ENCODE data around the gene FLACC1. TPM values are rescaled to one million over a fixed set of nuclear protein-coding genes. Genes with fewer than 3 reads are reported as not detected.

The FLACC1 gene
- total RNA-seq, 1 donor from 2014 or later: 0.69 TPM

GRCh38 chr2:201264472-201265173 lies 92.5 kb downstream of the FLACC1 start:
- TF ChIP-seq CTCF (IDR thresholded peaks at IDR 0.05; ENCODE audit: unreplicated experiment): no peak
- H3K9me3 Mint-ChIP-seq (ENCODE audit: low read depth): no peaks in the 10 kb centered on the region
- no peaks in the 10 kb centered on the region for H3K27me3 Mint-ChIP-seq
- no peaks in the 10 kb centered on the region for H3K4me1 Mint-ChIP-seq (ENCODE audit: low read depth)
- no peak overlapping the region for H3K27ac Mint-ChIP-seq
- H3K4me3 Mint-ChIP-seq (ENCODE audit: low read depth): no peak overlapping the region
- no peaks in the 10 kb centered on the region for H3K36me3 Mint-ChIP-seq (ENCODE audit: insufficient read depth)
- no peak for DNase-seq (ENCODE audit: low spot score, unreplicated experiment)

GRCh38 chr2:201263779-201264178 lies 93.4 kb downstream of the FLACC1 start:
- TF ChIP-seq CTCF (IDR thresholded peaks at IDR 0.05; ENCODE audit: unreplicated experiment): no peak
- H3K27ac Mint-ChIP-seq: no peak overlapping the region
- no peaks in the 10 kb centered on the region for H3K27me3 Mint-ChIP-seq

GRCh38 chr2:201262718-201263117 lies 94.4 kb downstream of the FLACC1 start:
- Mint-ChIP-seq H3K27me3 (no peaks in the 10 kb centered on the region), H3K4me3 (ENCODE audit: low read depth) (no peak overlapping the region)

More at GRCh38 chr2:201263779-201264178, 93.4 kb downstream of the FLACC1 start:
- H3K4me1 Mint-ChIP-seq (ENCODE audit: low read depth): peaks cover under 1% of the 10 kb centered on the region
- no peaks in the 10 kb centered on the region for H3K9me3 Mint-ChIP-seq (ENCODE audit: low read depth)
- no peak overlapping the region for H3K4me3 Mint-ChIP-seq (ENCODE audit: low read depth)
- DNase-seq (ENCODE audit: low spot score, unreplicated experiment): no peak
- no peaks in the 10 kb centered on the region for H3K36me3 Mint-ChIP-seq (ENCODE audit: insufficient read depth)

GRCh38 chr2:201261906-201262305 lies 95.2 kb downstream of the FLACC1 start:
- Mint-ChIP-seq H3K36me3 (ENCODE audit: insufficient read depth) (no peaks in the 10 kb centered on the region), H3K27me3 (no peaks in the 10 kb centered on the region), H3K27ac (no peak overlapping the region), H3K4me3 (ENCODE audit: low read depth) (no peak overlapping the region), H3K9me3 (ENCODE audit: low read depth) (no peaks in the 10 kb centered on the region), H3K4me1 (ENCODE audit: low read depth) (peaks cover 11% of the 10 kb centered on the region)
- DNase-seq (ENCODE audit: low spot score, unreplicated experiment): no peak
- TF ChIP-seq CTCF (IDR thresholded peaks at IDR 0.05; ENCODE audit: unreplicated experiment): no peak

More at GRCh38 chr2:201262718-201263117, 94.4 kb downstream of the FLACC1 start:
- peaks cover 9% of the 10 kb centered on the region for H3K4me1 Mint-ChIP-seq (ENCODE audit: low read depth)
- H3K36me3 Mint-ChIP-seq (ENCODE audit: insufficient read depth): no peaks in the 10 kb centered on the region
- no peak overlapping the region for H3K27ac Mint-ChIP-seq
- TF ChIP-seq CTCF (IDR thresholded peaks at IDR 0.05; ENCODE audit: unreplicated experiment): no peak
- no peaks in the 10 kb centered on the region for H3K9me3 Mint-ChIP-seq (ENCODE audit: low read depth)
- DNase-seq (ENCODE audit: low spot score, unreplicated experiment): no peak

GRCh38 chr2:201261471-201261870 lies 95.7 kb downstream of the FLACC1 start:
- Mint-ChIP-seq H3K36me3 (ENCODE audit: insufficient read depth) (no peaks in the 10 kb centered on the region), H3K27ac (no peak overlapping the region), H3K4me1 (ENCODE audit: low read depth) (peaks cover 11% of the 10 kb centered on the region), H3K27me3 (no peaks in the 10 kb centered on the region), H3K9me3 (ENCODE audit: low read depth) (no peaks in the 10 kb centered on the region), H3K4me3 (ENCODE audit: low read depth) (no peak overlapping the region)
- no peak for TF ChIP-seq CTCF (IDR thresholded peaks at IDR 0.05; ENCODE audit: unreplicated experiment)
- no peak for DNase-seq (ENCODE audit: low spot score, unreplicated experiment)

Data from progenitor cell of endocrine pancreas (in vitro differentiated cells).